WERI-Rb-1 (cell line): Measurements from ENCODE around the gene EIF3F.

Experiments used
- DNase-seq: peaks from one replicate; pipeline ENCODE4 v3.0.0-alpha.2; 2020
- H3K27ac ChIP-seq: fragments of 250-450 bp; sonication (Bioruptor Pico); 2 replicates; pipeline ENCODE4 v1.5.1; 2020; ENCODE audit warnings: mild to moderate bottlenecking, moderate library complexity
- H3K27me3 ChIP-seq: fragments of 250-450 bp; sonication (Bioruptor Pico); 2 replicates; pipeline ENCODE4 v1.5.1; 2021; ENCODE audit warnings: mild to moderate bottlenecking, low read depth, moderate library complexity; ENCODE audit not compliant: insufficient read depth, severe bottlenecking
- H3K36me3 ChIP-seq: fragments of 250-450 bp; sonication (Bioruptor Pico); 2 replicates; pipeline ENCODE4 v1.5.1; 2020; ENCODE audit warnings: mild to moderate bottlenecking, moderate library complexity
- H3K4me3 ChIP-seq: 2 replicates; pipeline ENCODE4 v1.5.1; 2011; ENCODE audit warnings: low read depth, mild to moderate bottlenecking, control low read depth, low read length
- H3K9me3 ChIP-seq: fragments of 250-450 bp; sonication (Bioruptor Pico); 2 replicates; pipeline ENCODE4 v1.5.1; 2021; ENCODE audit warnings: mild to moderate bottlenecking, moderate library complexity; ENCODE audit not compliant: severe bottlenecking
- CTCF ChIP-seq: IDR thresholded peaks from 2 replicates; pipeline ENCODE4 v1.5.1; 2011; ENCODE audit warnings: low read depth, mild to moderate bottlenecking, control low read depth, inconsistent platforms, low read length

The EIF3F gene

GRCh38 chr11:7986768-7987559 lies at the start of gene EIF3F:
EIF3F (plus strand) TSS chr11:7987337; CDS start chr11:7987353, 16 bp downstream.
- H3K9me3 ChIP-seq: no peaks in the 10 kb centered on the region
- peak within 1 kb of the TSS; percentile 73 for H3K27ac ChIP-seq
- peak within 1 kb of the TSS; percentile 92 for H3K4me3 ChIP-seq
- H3K36me3 ChIP-seq: peaks cover 26% of the 10 kb centered on the region
- DNase-seq: peak; percentile 93
- H3K27me3 ChIP-seq: no peaks in the 10 kb centered on the region
- TF ChIP-seq CTCF: peak; percentile 70

GRCh38 chr11:7941146-7941545 lies 46.0 kb upstream of the EIF3F start:
- no peak for DNase-seq
- Histone ChIP-seq H3K27me3 (no peaks in the 10 kb centered on the region), H3K4me3 (no peak overlapping the region), H3K36me3 (no peaks in the 10 kb centered on the region), H3K27ac (no peak overlapping the region), H3K9me3 (peaks cover 4% of the 10 kb centered on the region)
- TF ChIP-seq CTCF: no peak

GRCh38 chr11:7941608-7942007 lies 45.5 kb upstream of the EIF3F start, which contains the start of gene OR10A3:
OR10A3 (minus strand) TSS chr11:7941708; CDS start chr11:7939520, 2,188 bp downstream.
- no peaks in the 10 kb centered on the region for H3K27me3 ChIP-seq
- no peak within 1 kb of the TSS for H3K4me3 ChIP-seq
- no peaks in the 10 kb centered on the region for H3K36me3 ChIP-seq
- no peak for DNase-seq
- TF ChIP-seq CTCF: no peak
- peaks cover 4% of the 10 kb centered on the region for H3K9me3 ChIP-seq
- no peak within 1 kb of the TSS for H3K27ac ChIP-seq

GRCh38 chr11:7944123-7944522 lies 43.0 kb upstream of the EIF3F start:
- H3K27me3 ChIP-seq: no peaks in the 10 kb centered on the region
- H3K27ac ChIP-seq: no peak overlapping the region
- no peaks in the 10 kb centered on the region for H3K36me3 ChIP-seq
- DNase-seq: no peak
- no peak overlapping the region for H3K4me3 ChIP-seq
- TF ChIP-seq CTCF: no peak
- peaks cover 4% of the 10 kb centered on the region for H3K9me3 ChIP-seq

- no peak for TF ChIP-seq CTCF
- Histone ChIP-seq H3K36me3 (no peaks in the 10 kb centered on the region), H3K27me3 (no peaks in the 10 kb centered on the region)
Observed at GRCh38 chr11:7949934-7950333, 37.2 kb upstream of the EIF3F start.

More at GRCh38 chr11:7949934-7950333, 37.2 kb upstream of the EIF3F start:
- Histone ChIP-seq H3K4me3 (no peak overlapping the region), H3K27ac (no peak overlapping the region), H3K9me3 (no peaks in the 10 kb centered on the region)
- no peak for DNase-seq
